ENCODE measurements around the gene TUBD1. TPM values are rescaled to one million over a fixed set of nuclear protein-coding genes. Genes with fewer than 3 reads are reported as not detected.
"Not testable (repeated sequence)": the region's sequence is repeated elsewhere in the genome, so short reads cannot be mapped to it uniquely, and the experiment has no call there.

Gene TUBD1
- total and polyA plus RNA-seq, 2 of the 13 experiments (the other 11 are each of a cell fraction or from before 2014, with no cell fraction given): 18.2 to 25.9 TPM

DNA sequence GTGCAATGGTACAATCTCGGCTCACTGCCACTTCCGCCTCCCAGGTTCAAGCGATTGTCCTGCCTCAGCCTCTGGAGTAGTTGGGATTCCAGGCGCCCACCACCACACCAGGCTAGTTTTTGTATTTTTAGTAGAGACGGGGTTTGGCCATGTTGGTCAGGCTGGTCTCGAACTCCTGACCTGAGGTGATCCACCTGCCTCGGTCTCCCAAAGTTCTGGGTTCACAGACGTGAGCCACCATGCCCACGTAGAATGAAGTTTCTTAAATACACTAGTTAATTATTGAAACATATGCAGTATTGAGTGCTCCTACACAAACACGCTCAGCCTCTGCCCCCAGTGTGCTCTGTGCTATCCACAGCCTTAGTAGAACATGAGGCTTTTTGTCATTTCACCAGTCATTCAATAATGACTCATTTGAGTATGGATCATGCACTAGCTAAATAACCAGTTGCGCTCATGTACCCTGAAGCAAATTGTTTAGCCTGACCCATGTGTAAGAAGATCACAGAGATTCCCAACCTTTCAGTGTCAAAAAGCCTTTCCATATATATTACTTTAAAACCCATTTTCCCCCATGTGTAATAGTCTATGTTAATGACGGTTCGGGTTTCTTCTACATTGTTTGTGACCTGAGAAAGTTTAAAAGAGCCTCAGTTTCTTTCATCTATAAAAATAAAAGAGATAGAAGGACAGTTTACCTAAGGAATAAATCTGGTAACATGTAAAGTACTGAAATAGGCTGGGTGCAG lies 49.7 kb downstream of the TUBD1 start (continued):
- TF ChIP-seq ZNF644 (CRISPR knock-in tag; IDR thresholded peaks at IDR 0.05; ENCODE audit: low read depth) (peak; percentile 82), POLR2AphosphoS2 (IDR thresholded peaks at IDR 0.05; ENCODE audit: low read depth, low read length) (peak; percentile 100), CREM (IDR thresholded peaks at IDR 0.05) (no peak; the same call in none of the 2 replicates), CREM (CRISPR knock-in tag; IDR thresholded peaks at IDR 0.05) (no peak), NKX3-1 (CRISPR knock-in tag; IDR thresholded peaks at IDR 0.05) (peak; percentile 88; the same call in 1 of the 2 replicates), ZFP37 (CRISPR knock-in tag; IDR thresholded peaks at IDR 0.05; ENCODE audit: borderline replicate concordance) (peak; percentile 91), ZNF446 (CRISPR knock-in tag; IDR thresholded peaks at IDR 0.05) (no peak), ZSCAN22 (CRISPR knock-in tag; IDR thresholded peaks at IDR 0.05) (peak; percentile 42; the same call in 1 of the 2 replicates)
- TF ChIP-seq, protein P1, sequence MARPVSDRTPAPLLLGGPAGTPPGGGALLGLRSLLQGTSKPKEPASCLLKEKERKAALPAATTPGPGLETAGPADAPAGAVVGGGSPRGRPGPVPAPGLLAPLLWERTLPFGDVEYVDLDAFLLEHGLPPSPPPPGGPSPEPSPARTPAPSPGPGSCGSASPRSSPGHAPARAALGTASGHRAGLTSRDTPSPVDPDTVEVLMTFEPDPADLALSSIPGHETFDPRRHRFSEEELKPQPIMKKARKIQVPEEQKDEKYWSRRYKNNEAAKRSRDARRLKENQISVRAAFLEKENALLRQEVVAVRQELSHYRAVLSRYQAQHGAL (CRISPR knock-in tag; IDR thresholded peaks at IDR 0.05; ENCODE audit: not compliant biosample characterization): no peak

DNA sequence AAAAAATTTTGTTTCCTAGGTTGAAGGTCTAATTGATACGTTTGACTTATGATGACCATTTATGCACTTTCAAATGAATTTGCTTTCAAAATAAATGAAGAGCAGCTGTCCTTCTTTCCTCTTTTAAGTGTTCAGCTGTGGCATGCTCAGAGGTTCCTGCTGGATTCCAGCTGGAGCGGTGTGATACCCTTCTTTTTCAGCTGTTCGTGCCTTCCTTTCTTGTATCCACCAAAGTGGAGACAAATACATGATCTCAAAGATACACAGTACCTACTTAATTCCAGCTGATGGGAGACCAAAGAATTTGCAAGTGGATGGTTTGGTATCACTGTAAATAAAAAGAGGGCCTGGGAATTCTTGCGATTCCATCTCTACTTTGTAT lies 50.9 kb downstream of the TUBD1 start:
- H2AFZ ChIP-seq (ENCODE audit: low read length); in situ Hi-C loops (cut with HindIII; ENCODE audit: extremely low pct_ligation_motif_present, low pct_unique_long_range_greater_than_20kb); ATAC-seq; H3K9me3 ChIP-seq (ENCODE audit: low read length); H3K27me3 ChIP-seq (ENCODE audit: control insufficient read depth in 1 of 2, insufficient read depth in 2 of 2, low read length in 2 of 2); DNase-seq (ENCODE audit: low spot score); intact Hi-C loops (cut with micrococcal nuclease; ENCODE audit: unreplicated experiment); FAIRE-seq; TF ChIP-seq GABPA (IDR thresholded peaks at IDR 0.05; ENCODE audit: low read depth, low read length): not testable (repeated sequence)
- TF ChIP-seq, protein P2, sequence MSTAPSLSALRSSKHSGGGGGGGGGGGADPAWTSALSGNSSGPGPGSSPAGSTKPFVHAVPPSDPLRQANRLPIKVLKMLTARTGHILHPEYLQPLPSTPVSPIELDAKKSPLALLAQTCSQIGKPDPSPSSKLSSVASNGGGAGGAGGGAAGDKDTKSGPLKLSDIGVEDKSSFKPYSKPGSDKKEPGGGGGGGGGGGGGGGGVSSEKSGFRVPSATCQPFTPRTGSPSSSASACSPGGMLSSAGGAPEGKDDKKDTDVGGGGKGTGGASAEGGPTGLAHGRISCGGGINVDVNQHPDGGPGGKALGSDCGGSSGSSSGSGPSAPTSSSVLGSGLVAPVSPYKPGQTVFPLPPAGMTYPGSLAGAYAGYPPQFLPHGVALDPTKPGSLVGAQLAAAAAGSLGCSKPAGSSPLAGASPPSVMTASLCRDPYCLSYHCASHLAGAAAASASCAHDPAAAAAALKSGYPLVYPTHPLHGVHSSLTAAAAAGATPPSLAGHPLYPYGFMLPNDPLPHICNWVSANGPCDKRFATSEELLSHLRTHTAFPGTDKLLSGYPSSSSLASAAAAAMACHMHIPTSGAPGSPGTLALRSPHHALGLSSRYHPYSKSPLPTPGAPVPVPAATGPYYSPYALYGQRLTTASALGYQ (CRISPR knock-in tag; IDR thresholded peaks at IDR 0.05): 0 out of 2 replicates have a peak, but pooled peaks have one; percentile 11
- TF ChIP-seq, protein P3, sequence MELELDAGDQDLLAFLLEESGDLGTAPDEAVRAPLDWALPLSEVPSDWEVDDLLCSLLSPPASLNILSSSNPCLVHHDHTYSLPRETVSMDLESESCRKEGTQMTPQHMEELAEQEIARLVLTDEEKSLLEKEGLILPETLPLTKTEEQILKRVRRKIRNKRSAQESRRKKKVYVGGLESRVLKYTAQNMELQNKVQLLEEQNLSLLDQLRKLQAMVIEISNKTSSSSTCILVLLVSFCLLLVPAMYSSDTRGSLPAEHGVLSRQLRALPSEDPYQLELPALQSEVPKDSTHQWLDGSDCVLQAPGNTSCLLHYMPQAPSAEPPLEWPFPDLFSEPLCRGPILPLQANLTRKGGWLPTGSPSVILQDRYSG (CRISPR knock-in tag; IDR thresholded peaks at IDR 0.05): 0 out of 2 replicates have a peak, but pooled peaks have one; percentile 3
- TF ChIP-seq ZNF558 (CRISPR knock-in tag; IDR thresholded peaks at IDR 0.05; ENCODE audit: borderline replicate concordance) (0 out of 2 replicates have a peak, but pooled peaks have one; percentile 14), NKX3-1 (CRISPR knock-in tag; IDR thresholded peaks at IDR 0.05) (peak; percentile 6; the same call in 1 of the 2 replicates), ISL2 (CRISPR knock-in tag; IDR thresholded peaks at IDR 0.05) (peak; percentile 23; the same call in 1 of the 2 replicates), POLR2A (IDR thresholded peaks at IDR 0.05; ENCODE audit: insufficient read depth in 1 of 2, low read depth in 2 of 2, low read length in 2 of 2) (peak in 1 of 2 experiments; percentile 10; a peak in 1 of 4 replicates), RXRB (CRISPR knock-in tag; IDR thresholded peaks at IDR 0.05; ENCODE audit: borderline replicate concordance) (0 out of 2 replicates have a peak, but pooled peaks have one; percentile 4), GABPA (CRISPR knock-in tag; IDR thresholded peaks at IDR 0.05; ENCODE audit: low read depth) (0 out of 2 replicates have a peak, but pooled peaks have one; percentile 3)
- peaks cover 34% of the 10 kb centered on the region for H4K20me1 ChIP-seq (ENCODE audit: insufficient read depth, low read length)
- H3K27ac ChIP-seq (ENCODE audit: extremely low read length, insufficient read depth, low read length): peak overlapping the region; percentile 98
- BruUV-seq (replicated peaks): TSS peak; percentile 37
- ChIA-PET POLR2A (interaction anchor here (1.0 to 20.0 kb wide), 8 partner anchors 11 to 93 kb away, joined by 3 to 501 read pairs (median 8); partner anchors contain the start of genes RPS6KB1 and TUBD1), CTCF (ENCODE audit: low intra/inter-chr PET ratio, low total read pairs) (interaction anchor here (1.4 kb wide), 1 partner anchor 89 kb away, joined by 5 read pairs; no protein-coding TSS in a partner anchor)
- peak overlapping the region; percentile 100 for H3K9ac ChIP-seq (ENCODE audit: insufficient read depth, low read depth, low read length)
- 36% methylated on average over 4 of the region's 4 CpGs for WGBS (ENCODE audit: low lambda C conversion rate)
- peaks cover 40% of the 10 kb centered on the region for H3K79me2 ChIP-seq (ENCODE audit: insufficient read depth, low read length)
- H3K36me3 ChIP-seq (replicated peaks in 1 of 2; ENCODE audit: control insufficient read depth in 1 of 2, insufficient read depth in 2 of 2, low read length in 2 of 2): peaks cover 4 to 23% of the 10 kb centered on the region in 2 experiments; a peak in 3 of 5 replicates
- peaks cover 65% of the 10 kb centered on the region for H3K4me1 ChIP-seq (ENCODE audit: insufficient read depth, low read length)
- H3K4me2 ChIP-seq (ENCODE audit: low read depth, low read length): peak overlapping the region; percentile 80
- peak overlapping the region; percentile 79 to 94 (median 80); a peak in 5 of 6 replicates for H3K4me3 ChIP-seq (replicated peaks in 1 of 3; ENCODE audit: insufficient read depth in 1 of 3, low read depth in 2 of 3, low read length in 3 of 3)
